HCEC 1CT (cell line): ENCODE measurements around the gene ALPG.
"Not testable (repeated sequence)": the region's sequence is repeated elsewhere in the genome, so short reads cannot be mapped to it uniquely, and the experiment has no call there.

Source experiments
- DNase-seq: peaks from one replicate; pipeline ENCODE4 v3.0.0-alpha.2; 2017

The ALPG gene

DNA sequence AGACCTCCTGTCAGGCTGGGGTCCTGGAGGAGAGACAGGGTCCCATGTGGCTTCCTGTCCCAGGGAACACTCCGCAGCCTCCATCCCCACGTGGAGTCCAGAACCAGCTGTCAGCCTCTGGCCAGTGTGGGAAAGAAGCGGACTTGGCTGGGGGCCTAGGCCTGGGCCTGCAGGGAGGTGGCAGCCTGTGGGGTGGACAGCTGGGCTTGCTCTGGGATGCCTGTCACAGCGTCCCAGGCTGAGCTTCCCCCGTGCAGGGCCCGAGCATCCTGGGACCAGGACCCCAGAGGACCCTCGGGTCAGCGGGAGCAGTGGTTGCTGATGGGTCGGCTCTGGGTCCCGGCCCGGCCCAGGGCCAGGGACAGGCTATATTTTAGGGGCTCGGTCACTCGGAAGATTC is 35.8 kb downstream of the ALPG start:
- DNase-seq, result not testable (repeated sequence)

DNA sequence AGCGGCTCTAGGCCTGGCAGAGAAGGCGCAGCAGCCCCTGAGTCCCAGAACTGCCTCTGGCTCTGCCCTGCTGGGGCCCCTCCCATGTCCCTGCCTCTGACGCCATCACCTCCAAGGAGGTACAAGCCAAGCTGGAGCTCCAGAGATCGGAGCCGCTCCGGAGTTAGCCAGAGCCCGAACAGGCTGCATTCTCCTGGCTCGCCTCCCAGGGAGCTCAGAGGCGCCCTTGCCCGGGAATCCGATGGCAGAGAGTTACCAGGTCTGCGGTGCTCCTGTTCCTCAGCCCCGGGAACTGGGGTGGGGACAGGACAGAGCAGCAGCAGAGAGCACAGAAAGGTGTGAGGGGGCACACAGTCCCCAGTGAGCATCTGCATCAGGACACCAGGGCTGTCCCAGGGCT is 36.4 kb downstream of the ALPG start:
- DNase-seq, result not testable (repeated sequence)

DNA sequence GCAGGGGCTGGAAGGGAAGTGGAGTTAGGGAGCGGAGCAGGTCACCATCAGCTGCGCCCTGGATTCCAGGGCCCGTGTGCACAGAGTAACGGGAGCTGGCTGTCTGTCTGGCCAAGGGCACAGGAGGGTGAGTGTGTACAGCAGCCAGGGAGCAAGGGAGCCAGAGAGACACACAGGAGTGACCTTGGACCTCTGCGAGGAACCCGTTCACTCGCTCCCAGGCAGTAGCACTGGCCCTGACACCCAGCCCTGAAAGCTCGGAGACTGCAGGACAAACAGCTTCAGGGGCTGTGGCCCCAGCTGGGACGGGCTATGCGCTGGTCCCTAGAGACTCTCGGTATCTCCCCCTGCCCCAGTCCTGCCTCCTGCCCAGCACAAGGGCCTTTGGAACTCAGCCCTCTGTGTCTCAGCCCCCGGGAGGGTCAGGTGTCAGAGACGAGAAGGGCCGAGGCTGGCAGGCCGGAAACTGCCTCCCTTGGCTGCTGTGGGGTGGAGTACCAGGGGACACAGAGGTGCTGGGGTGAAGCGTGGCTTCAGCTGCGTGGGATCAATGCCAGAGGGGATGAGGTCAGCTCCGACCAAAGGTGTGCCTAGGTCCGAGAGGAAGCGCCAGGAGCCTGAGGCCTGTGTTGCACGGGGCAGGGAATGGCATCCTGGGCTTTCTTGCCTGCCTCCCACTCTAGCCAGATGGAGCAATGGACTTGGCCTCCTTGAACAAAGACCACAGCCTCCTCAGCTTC is 37.2 kb downstream of the ALPG start:
- DNase-seq, result not testable (repeated sequence)

DNA sequence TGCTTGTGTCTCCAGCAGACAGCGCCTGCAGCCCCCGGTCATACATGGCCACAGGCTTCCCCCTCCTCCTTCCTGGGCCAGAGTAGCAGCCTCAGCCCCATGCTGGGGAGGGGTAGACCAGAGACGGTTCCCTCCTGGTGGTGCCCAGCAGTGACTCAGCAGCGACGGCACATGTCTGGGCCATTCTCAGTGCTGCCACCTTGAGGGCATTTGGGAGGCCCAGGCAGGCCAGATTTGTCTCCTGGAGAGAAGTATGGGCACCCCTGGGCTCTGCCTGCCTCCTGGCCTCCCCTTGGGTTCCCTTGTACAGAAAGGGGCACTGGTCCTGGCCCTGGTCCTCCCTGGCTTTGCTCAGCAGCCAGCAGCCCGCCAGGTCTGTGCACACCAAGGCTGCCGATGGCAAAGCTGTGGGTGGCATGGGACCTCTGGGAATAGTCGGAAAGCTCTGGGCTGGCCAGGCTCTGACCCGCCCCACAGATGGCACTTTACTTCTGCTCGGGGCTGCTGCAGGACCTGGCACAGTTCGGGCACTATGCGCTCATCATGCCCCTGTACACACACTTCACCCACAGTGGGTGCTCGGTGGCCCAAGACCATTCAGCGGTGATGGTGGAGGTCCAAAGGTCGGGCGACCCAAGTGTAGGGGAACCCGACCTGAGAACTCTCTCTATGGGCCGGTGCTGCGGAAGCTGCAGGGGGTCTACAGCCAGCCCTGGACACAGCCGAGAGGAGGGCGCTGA is 37.9 kb downstream of the ALPG start:
- DNase-seq, result peak; percentile 66

DNA sequence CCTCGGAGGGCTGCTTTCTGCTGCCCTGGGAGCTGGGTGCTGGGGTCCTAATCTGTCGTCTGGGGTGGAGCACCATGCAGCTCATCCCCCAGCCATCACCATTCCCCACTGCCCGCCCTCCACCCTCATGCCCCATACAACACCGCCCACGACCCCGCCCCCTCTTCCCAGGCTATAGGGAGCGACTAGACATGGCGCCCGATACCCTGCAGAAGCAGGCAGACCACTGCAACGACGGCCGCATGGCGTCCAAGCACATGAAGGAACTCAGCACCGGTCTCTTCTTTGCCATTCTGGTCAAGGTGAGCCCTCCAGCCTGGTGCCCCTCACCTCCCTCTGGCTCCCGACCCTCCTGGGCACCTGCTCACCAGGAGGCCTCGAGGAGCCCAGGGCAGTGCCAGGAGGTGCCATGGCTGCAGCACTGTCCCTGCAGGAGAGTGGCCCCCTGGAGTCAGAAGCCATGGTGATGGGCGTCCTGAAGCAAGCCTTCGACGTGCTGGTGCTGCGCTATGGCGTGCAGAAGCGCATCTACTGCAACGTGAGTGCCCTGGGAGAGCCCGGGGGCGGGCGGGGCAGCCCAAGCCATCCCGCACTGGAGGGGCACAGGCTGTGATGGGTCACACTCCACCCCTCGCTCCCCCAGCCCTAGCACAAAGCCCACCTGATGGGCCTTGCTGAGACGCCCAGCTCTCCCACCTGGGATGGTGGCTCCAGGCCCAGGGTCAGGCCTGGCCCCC is 38.7 kb downstream of the ALPG start:
- not testable (repeated sequence) for DNase-seq

DNA sequence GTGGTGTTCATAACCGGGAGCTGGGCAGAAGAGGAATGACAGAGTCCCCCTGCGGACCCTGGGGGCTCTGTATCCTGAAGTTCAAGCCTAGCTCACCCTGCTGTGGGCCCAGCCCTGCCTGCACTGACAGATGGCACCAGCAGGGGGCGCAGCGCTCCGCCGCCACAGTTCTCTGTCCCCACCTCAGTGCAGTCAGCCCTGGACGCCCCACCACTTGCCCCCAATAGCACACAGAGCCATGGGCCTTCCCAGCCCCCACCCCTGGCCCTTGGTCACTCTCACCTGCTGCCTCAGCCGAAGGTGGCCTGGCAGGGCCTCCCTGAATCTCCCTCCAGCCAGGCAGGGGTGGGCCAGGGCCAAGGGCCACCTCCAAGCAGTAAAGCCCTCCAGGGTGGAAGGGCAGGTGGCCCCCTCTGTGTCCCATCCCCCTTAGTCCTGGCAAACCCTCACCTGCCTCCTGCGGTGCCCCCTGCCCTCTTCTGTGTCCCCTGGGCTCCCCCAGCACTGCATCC is 39.7 kb downstream of the ALPG start:
- DNase-seq, result not testable (repeated sequence)

DNA sequence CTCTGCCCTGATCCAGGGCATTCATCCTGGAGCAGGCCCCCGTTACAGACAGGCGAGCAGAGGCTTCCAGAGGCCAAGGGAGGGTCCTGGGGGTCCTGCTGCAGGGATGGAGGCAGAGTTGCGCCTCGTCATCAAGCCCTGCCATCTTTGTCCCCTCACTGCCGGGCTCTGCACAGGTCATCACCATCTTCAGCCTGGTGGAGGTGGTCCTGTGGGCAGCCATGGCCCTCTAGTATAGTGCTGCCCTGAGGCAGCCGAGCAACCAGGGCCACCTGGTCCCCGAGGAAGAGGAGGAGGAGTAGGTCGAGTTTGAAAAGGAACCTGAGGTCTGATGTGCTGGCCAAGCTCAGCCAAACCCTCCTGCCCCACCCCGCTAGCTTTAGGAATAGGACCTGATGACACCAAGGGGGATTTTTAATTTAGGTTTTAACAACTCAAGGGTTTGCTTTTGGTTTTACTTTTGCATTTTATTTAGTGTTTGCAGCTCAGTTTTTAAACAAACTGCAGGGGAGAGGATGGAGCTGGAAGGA is 40.5 kb downstream of the ALPG start:
- DNase-seq, result no peak

DNA sequence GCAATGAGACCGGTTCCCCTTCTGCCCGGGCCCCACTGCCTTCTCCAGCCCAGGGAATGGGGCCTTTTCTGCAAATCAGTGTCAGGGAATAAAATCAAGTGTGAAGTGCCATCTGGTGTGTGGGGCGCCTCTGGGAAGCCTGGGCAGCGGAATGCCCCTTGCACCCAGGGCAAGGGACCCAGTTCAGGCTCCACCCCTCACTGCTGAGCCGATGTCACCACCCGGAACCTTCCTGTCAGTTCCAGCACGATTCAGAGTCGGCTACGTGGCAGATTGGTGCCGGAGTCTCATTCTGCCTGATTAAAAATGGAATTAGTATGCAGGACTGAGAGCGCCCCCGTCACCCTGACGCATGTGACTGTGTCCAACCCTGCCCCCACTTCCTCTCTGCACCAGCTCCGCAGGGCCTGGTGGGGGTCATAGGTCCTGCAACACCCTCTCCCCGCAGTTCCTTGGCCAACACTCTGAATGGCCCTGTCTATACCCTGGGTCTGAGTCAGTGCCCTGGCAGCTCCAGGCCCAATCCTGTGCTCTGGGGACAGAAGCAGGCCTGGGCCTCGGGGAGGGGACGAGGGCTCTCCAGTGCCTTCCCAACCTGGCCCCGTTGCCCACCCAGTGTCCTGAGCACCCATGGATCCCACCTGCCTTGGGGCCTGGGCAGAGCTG is 41.1 kb downstream of the ALPG start:
- DNase-seq, result no peak

DNA sequence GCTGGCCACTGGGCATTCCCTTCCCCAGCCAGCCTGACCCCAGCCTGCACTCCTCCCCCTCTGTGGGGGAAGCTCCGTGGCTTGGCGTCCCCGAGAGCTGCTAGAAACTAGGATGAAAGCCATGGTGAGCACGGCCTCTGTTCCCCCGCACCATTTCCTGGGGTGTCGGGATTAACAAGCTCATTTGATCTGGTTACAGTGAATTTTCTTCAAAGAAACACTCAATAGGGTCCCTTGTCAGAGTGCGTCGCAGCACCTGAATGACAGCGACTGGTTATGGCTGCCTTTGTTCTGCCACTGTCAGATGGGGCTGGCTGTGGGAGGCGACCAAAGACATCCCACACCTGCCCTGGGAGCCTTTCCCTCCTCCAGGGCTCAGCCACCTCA is 41.7 kb downstream of the ALPG start:
- DNase-seq, result no peak

DNA sequence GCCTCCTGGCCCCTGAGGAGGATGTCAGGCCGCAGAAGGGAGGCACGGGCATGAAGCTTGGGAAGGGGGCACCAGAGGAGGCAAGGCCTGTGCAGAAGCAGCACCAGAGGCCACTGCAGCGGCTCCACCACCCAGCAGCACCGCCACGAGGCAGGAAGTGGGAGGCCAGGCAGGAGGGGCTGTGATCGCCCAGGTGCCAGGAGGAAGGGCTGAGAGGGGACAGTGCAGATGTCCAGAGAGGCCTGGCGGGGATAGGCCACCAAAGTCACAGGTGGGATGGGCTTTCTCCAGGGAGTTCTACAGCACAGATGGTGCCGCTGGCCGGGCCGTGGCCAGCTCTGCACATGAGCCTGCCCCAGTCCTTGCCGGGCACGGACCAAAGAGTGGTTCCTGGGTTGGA is 43.3 kb downstream of the ALPG start:
- DNase-seq, result no peak

DNA sequence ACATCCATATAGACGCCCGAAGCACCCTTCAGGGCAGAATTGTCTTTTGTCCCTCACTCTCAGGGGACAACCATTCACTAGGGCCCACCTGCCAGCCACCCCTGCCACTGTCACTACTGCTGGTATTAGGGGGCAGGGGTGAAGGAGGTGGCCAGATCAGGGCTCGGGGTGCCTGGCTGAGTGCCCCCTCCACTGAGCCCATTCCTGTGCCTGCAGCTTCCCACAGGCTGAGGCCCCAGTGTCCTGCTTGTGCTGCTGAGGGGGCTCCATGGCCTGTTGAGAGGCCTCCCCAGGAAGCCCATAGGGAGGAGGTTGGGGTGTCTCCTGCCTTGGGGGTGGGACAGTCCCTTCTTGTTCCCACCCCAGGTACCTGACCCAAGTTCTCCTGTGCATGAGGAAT is 45.0 kb downstream of the ALPG start:
- not testable (repeated sequence) for DNase-seq

DNA sequence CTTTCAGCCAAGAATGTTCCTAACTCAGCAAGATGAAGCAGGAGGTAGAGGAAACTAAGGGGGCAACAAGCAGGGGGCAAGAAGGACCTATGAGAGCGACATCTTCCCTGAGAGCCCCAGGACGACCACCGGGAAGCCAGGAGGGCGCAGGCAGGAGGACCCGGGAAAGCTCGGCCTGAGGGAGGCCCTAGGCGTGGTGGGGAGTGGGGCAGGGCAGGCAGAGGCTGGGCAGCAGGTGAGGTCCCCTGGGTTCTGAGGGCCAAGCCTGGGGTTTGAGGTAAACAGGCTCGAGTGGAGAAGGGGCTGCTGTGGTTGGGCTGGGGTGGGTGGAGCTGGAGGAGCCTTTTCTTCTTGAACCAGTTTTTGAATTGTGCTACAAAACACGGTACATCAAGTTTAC is 48.0 kb downstream of the ALPG start:
- no peak for DNase-seq

DNA sequence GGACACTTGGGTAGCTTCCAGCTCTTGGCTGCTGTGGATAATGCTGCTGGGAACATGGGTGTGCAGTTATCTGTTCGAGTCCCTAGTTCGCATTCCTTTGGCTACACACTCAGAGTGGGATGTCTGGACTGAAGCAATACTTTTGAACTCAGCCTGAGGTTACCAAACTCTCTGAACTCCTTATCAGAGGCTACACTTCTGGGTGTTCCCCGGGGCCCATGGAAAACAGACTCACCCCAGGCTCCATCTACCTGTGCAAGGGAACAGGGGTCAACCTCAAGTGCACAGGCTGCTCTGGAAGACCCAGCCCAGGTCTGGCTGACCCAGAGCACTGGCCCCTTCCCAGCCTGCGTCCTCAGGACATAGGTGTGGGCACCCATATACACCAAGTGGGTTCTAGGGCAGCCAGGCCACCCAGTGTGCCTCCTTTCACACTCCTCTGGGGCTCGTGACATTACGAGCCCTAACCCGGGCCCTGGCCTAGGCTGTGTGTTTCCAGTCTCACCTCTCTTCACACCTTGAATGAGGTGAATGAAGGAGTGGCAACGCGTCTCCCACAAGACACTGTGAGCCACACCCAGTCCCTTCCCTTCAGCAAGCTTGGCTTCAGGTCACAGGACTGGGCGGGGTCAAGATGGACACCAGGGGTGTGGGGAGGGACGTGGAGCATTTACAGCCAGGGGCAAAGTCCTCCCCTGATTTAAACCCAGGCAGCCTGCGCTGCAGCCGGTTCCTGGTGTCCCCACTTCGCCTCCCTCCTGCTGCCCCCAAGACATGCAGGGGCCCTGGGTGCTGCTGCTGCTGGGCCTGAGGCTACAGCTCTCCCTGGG is 49.0 kb downstream of the ALPG start, which contains the start of gene ALPI:
TSS of gene ALPI (plus strand) at position 728 of the 830 bp plus-strand sequence. CDS start at position 775, 47 bp downstream.
- no peak for DNase-seq

DNA sequence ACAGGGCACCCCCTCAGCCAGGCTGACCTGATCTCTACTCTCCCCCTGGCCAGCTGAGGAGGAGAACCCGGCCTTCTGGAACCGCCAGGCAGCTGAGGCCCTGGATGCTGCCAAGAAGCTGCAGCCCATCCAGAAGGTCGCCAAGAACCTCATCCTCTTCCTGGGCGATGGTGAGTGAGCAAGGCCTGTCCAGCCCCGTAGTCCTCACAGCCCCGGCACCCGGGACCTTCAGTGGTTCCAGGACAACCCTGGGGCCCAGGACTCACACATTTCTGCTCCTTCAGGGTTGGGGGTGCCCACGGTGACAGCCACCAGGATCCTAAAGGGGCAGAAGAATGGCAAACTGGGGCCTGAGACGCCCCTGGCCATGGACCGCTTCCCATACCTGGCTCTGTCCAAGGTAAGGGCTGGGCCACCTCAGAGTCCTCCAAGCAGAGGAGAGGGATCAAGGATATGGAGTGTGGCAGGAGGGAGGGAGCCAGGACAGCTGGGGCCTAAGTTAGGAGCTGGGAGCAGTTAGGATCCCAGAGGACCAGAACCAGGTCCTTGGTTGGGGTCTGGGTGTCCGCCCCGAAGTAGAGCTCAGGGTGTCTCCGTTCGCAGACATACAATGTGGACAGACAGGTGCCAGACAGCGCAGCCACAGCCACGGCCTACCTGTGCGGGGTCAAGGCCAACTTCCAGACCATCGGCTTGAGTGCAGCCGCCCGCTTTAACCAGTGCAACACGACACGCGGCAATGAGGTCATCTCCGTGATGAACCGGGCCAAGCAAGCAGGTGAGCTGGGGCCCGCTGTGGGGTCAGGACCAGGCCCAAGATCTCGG is 49.9 kb downstream of the ALPG start:
- DNase-seq, result no peak

DNA sequence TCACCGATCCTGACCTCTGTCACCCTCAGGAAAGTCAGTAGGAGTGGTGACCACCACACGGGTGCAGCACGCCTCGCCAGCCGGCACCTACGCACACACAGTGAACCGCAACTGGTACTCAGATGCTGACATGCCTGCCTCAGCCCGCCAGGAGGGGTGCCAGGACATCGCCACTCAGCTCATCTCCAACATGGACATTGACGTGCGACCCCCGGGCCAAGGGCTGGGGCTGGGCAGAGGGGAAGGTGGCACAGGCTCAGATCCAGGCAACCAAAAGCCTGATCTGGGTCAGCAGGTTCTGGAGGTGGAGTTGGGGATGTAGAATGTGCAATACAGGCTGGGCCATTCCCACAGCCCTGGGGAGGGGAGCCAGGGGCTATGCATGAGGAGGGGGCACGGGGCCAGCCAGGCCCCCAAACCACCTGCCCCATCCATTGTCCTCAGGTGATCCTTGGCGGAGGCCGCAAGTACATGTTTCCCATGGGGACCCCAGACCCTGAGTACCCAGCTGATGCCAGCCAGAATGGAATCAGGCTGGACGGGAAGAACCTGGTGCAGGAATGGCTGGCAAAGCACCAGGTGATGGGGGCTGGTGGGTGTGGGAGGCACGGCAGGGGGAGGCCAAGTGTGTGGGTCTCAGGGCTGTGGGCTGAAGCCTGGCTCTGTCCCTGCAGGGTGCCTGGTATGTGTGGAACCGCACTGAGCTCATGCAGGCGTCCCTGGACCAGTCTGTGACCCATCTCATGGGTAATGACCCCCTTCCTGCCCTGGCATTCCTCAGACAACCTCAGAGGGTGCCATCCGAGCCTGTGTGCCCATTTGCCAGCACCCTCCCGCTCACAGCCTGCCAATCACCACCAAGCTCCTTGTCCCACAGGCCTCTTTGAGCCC is 50.7 kb downstream of the ALPG start:
- DNase-seq, result no peak

DNA sequence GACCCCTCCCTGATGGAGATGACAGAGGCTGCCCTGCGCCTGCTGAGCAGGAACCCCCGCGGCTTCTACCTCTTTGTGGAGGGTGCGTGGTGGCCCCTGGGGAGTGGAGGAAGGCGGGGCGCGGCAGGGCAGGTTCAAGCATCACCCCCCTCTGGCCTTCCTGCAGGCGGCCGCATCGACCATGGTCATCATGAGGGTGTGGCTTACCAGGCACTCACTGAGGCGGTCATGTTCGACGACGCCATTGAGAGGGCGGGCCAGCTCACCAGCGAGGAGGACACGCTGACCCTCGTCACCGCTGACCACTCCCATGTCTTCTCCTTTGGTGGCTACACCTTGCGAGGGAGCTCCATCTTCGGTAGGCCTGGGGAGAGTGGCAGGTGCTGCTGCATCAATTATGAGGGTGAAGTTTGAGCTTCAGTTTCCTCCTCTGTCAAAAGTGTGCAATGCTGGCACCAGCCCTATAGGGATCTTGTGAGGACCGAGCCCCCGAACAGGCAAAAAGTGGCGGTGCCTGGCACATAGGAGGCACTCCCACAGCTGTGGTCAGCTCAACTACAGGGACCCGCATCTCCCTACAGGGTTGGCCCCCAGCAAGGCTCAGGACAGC is 51.5 kb downstream of the ALPG start:
- no peak for DNase-seq

DNA sequence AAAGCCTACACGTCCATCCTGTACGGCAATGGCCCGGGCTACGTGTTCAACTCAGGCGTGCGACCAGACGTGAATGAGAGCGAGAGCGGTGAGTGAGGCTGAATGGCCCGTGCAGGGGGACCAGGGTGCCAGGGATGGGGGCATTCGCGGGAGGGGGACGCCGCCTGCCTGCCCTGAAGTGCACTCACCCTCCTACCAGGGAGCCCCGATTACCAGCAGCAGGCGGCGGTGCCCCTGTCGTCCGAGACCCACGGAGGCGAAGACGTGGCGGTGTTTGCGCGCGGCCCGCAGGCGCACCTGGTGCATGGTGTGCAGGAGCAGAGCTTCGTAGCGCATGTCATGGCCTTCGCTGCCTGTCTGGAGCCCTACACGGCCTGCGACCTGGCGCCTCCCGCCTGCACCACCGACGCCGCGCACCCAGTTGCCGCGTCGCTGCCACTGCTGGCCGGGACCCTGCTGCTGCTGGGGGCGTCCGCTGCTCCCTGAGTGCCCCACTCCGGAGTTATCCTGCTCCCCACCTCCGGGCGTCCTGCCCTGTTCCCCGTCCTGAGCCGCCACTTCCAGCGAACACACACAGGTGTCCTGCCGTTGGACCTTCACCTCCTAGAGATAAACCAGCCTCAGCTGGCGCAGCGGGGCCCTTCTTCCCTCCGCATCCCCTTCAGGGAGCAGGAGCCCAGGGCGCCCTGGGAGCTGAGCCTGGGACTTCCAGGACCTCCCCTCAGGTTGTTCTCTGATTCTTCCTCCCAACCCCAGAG is 52.2 kb downstream of the ALPG start:
- DNase-seq, result no peak

DNA sequence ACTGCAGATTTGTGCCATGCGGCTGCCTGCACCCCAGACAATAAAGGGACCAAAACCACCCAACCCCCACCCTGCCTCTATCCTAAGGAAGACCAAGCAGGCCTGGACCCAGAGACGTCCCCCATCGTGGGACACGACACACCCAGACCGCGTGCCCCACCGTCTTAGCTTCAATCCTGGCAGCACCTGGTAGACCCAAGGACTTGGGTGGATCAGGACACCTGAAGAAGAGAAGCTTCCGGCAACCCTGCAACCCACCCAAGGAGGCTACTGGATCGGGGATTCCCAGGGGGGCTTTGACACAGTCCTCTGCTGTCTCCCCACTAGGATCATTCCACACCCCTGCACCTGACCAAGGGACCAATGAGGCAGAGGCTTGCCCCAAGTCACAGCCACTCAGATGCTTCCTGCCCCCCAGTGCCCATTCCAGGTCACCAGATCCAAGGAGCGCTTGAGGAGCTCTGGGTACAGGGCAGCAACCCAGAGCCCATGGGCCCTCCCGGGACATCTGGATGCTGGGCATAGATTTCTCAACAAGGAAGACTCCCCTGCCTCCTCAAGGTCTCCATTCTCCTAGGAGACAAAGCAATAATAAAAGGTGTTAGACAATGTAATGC is 52.9 kb downstream of the ALPG start:
- no peak for DNase-seq
